ENCODE results near the gene COL5A3.
"Not testable (repeated sequence)": the region's sequence is repeated elsewhere in the genome, so short reads cannot be mapped to it uniquely, and the experiment has no call there.

Gene COL5A3

DNA sequence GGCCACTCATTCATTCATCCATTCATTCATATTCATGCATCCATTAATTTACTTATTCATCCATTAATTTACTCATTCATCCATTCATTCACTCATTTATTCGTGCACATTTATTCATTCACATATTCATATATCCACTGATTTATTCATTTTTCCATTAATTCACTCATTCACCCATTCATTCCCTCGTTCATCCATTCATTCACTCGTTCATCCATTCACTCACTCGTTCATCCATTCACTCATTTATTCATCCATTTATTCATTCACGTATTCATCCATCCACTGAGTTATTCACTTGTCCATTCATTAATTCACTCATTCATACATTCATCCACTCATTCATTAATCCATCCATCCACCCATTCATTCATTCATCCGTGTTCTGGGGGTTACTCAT lies 38.2 kb downstream of the COL5A3 start:
- H3K4me3 ChIP-seq (ENCODE audit: low read depth, low read length): no peak overlapping the region

DNA sequence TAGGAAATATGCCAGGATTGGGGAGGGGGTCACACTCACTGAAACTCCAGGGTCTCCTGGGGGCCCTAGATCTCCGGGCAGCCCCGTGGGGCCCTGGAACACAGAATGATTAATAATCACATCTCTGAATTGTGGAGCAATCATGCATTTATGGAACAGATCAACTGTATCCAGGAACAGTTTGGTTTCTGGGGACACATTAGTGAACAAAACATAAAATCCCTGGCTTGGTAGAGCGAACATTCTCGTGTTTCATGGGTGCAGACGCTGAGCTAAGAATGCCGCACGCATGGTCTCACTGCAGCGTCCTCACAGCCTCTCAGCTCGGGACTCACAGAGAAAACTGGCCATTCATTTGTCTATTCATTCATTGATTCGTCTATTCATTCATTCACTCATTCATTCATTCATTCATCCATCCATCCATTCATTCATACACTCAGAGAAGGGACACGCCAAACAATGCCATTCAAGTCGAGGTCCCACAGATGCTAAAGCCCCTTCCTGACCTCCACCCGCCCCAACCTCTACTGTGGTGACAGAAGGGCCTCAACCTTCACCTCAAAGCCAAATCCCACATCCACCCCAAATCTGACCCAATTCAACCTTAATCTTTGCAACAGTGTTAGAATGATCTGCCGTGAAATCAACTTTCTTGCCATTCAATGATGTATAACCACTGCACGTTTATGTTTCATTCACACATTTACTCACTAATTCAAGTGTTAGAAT lies 39.0 kb downstream of the COL5A3 start:
- no peak overlapping the region for H3K4me3 ChIP-seq (ENCODE audit: low read depth, low read length)

DNA sequence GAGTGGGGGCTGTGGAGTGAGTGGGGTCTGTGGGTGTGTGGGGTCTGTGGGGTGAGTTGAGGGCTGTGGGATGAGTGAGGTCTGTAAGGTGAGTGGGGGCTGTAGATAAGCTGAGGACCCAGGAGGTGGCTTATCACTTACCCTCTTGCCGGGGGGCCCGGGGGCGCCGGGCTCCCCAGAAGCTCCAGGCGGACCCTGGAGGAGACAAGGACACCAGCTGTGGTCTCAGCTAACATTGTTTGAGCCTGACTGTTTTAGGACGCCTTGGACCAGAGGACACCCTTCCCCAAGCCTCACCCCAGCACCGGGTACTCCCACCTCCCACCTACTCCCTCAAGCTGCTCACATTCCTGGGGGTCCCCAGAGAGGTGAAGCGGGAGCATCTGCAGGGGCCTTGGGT lies 39.8 kb downstream of the COL5A3 start:
- no peak overlapping the region for H3K4me3 ChIP-seq (ENCODE audit: low read depth, low read length)

DNA sequence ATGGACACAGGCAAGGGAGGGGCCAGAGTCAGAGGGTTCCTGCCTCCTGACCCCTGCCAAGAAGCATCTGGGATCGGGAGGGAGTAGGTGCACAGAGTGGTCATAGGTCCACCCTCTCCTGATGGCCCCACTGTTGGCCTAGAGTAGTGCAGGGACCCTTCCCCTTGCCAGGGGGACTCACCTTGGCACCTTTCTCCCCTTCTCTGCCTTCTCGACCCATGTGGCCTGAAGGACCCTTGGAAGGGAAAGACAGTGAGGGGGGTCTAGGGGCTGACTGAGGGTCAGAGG lies 40.7 kb downstream of the COL5A3 start:
- no peak overlapping the region for H3K4me3 ChIP-seq (ENCODE audit: low read depth, low read length)

DNA sequence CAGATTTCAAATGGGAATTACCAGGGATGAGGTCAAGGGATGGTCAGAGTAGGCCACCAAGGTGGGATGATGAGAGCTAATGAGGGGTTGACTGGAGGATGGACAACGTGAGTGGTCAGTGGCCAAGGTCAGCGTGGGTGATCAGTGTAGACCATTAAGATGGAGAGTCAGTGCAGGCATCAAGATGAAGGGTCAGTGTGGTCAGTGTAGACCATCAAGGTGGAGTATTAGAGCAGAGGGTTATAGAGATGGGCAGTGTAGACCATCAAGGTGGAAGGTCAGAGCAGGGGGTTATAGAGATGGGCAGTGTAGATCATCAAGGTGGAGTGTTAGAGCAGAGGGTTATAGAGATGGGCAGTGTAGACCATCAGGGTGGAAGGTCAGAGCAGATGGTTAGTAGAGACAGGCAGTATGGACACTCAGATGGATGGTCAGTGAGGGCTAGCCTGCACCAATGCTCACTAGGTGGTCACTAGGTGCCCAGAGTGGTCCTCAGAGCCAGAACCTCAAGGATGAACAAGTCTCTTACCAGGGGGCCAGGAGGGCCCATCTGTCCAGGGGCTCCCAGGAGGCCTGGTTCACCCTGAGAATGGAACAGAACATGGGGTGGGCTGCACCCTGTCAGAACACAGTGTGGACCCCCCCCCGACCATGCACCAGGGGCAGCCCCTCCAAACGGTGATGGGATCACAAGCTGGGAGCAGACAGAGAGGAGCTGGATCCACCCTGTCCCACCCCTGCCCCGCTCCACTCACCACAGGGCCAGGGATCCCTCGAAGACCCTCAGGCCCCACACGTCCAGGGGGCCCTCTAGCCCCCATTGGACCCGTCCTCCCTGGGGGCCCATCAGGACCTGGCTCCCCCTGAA lies 41.2 kb downstream of the COL5A3 start:
- H3K4me3 ChIP-seq (ENCODE audit: low read depth, low read length): no peak overlapping the region

DNA sequence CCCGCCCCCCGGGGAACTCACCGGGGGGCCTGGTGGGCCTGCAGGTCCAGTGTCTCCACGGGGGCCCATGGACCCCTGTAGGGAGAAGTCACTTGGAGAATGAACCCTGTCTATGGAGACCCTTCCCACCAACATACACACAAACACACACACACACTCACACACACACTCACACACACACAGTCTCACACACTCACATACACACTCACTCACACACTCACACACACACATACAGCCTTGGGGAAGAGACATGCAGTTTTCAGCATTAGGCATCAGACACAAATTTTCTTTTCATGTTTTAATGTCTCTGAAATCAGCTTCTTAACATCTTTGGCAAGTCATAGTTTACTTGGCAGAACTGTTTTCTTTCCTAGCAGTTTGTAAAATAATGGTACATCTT lies 43.0 kb downstream of the COL5A3 start:
- H3K4me3 ChIP-seq (ENCODE audit: low read depth, low read length): no peak overlapping the region

DNA sequence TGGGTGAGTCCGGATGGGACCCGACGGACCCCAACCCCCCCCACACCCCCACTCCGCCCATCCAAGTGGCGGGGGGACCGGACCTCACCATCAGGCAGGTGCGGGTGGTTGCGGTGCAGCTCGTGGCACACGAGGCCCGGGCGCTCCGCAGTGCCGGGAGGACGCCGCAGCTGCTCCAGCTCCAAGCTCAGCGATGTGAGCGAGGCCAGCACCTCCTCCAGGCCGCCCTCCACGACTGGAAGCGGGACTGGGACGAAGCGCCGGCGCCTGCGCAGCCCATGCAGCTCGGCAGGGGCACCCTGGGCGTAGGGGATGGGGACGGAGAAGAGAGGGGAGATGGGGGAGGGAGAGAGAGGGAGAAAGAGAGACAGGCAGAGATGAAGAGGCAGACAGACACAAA lies 43.9 kb downstream of the COL5A3 start:
- peak overlapping the region; percentile 17 for H3K4me3 ChIP-seq (ENCODE audit: low read depth, low read length)

DNA sequence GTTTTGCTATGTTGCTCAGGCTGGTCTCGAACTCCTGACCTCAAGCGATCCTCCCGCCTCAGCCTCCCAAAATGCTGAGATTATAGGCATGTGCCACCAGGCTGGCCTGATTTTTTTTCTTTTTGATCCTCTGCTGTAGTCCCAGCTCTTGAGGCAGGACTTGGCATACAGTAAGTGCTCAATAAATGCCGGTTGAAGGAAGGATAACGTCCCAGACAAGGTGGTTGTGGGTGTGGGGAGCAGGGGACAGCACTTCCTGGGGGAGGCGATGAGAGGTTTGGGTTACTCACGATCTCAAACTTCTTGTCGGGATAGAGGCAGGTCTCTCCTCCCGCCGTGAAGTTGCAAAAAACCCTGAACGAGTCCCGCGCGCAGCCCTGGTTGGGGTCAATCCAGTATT lies 44.3 kb downstream of the COL5A3 start:
- H3K4me3 ChIP-seq (ENCODE audit: low read depth, low read length): peak overlapping the region; percentile 17

DNA sequence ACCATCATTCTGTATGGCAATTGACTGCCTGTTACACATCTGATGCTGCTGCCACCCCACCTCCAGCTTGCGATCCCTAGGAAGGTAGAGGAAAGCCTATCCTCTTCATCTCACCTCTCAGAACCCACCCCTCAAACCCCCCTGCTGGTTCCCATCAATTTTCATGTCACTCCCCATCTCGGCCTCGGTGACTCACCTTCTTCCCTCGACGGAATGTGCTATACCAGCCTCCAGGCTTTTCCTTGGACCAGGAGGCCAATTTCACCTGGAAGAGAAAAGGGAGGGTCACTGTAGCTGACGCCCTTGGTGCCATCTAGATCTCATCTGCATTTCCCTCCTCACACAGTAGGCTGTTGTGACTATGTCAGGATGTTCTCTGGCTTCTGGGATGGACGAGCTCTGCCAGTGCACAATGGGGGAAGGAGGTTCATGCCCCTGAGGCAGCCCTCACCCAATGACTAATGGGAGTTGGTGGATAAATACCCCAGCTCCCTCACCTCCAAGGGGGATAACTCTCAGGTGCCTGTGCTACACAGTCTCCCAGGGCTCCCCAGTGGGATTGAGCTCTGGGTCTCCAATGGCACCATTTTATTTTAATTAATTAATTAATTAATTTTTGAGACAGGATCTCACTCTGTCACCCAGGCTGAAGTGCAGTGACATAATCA lies 47.5 kb downstream of the COL5A3 start:
- H3K4me3 ChIP-seq (ENCODE audit: low read depth, low read length): no peak overlapping the region

DNA sequence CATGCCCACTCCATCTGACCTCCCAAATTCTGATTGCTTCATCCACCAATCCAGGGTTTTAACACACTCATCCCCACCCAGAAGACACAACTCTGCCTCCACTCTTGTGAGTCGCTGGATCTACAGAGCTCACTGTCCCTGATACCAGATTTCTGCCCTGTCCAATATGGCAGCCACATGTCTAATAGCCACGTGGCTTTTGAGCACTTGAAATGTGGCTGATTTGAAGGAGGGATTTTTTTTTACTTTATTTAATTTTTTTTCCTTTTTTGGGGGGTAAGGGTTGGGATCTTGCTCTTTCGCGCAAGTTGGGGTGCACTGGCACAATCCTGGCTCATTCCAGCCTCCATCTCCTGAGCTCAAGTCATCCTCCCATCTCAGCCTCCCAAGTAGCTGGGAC lies 49.2 kb downstream of the COL5A3 start:
- H3K4me3 ChIP-seq (ENCODE audit: low read depth, low read length): no peak overlapping the region

DNA sequence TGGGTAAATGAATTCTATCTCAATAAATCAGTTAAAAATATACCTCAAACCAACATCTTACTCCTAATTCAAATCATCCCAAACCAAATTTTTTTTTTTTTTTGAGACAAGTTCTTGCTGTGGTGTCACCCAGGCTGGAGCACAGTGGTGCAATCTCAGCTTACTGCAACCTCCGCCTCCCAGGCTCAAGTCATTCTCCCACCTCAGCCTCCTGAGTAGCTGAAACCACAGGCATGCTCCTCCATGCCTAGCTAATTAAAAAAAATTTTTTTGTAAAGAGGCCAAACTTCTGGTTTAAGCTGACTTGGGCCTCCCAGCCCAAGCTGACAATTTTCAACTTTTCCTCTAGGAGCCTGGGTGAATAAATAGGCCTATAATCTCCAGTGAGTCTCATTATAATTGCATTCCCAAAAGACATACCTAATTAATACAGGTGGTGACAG lies 51.9 kb downstream of the COL5A3 start:
- H3K4me3 ChIP-seq (ENCODE audit: low read depth, low read length): no peak overlapping the region

DNA sequence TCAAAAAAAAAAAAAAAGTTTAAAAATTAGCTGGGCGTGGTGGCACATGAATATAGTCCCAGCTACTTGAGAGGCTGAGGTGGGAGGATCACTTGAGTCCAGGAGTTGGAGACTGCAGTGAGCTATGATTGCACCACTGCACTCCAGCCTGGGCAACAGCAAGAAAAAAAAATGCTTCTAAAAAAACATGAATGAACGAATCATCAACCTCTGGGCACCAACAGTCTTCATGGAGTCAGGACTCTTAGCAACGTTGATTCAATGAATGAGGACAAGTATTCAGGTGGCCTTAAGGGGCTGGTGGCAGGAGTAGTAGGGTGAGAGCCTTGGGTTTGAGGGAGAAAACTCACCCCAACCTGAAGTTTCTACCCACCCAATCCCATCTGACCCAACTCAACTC lies 53.3 kb downstream of the COL5A3 start:
- H3K4me3 ChIP-seq (ENCODE audit: low read depth, low read length): no peak overlapping the region

DNA sequence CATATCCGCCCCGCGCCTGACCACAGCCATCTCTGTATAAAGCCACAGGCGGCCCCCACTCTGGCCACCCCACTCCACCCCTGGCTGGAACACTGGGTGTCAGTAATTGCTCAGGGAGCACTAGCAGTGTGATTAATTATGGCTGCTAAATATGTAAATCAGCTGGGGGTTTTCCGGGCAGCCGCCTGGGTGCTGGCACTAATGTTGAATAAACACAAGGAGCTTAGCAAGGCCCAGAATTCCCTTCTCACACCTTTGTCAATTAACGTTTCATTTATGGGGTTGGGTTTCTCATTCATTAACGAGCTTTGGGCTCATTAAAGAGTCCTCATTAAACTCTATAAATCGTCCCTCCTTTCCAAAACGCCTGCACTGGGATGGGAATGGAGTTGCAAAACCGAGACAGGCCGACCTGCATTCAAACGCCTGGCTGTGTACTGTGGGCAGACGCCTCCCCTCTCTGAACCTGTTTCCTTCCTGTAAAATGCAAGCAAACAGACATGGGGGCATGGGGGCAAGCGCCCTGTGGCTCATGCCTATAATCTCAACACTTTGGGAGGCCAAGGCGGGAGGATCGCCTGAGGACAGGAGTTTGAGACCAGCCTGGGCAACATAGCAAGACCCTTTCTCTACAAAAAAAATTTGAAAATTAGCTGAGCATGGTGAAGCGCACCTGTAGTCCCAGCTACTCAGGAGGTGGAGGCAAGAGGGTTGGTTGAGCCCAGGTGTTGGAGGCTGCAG lies 56.3 kb downstream of the COL5A3 start:
- no peak overlapping the region for H3K4me3 ChIP-seq (ENCODE audit: low read depth, low read length)

DNA sequence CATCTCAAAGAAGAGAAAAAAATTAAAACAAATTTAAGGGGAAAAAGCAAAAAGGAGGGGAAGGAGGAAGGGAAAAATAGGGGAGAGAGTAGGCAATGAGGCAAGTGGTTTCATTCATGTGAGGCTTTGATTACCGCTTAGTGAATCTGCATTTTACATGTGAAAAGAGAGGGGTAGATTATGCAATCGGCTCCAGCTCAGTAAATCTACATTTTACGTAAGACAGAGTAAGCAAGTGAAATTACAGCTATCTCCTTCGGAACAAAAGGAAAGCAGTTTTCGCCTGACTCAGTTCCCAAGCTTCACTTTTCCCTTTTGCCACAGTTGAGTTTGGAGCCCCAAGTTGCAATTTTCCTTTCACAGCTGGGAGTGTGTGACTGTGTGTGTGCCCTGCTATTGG lies 58.0 kb downstream of the COL5A3 start:
- no peak overlapping the region for H3K4me3 ChIP-seq (ENCODE audit: low read depth, low read length)

DNA sequence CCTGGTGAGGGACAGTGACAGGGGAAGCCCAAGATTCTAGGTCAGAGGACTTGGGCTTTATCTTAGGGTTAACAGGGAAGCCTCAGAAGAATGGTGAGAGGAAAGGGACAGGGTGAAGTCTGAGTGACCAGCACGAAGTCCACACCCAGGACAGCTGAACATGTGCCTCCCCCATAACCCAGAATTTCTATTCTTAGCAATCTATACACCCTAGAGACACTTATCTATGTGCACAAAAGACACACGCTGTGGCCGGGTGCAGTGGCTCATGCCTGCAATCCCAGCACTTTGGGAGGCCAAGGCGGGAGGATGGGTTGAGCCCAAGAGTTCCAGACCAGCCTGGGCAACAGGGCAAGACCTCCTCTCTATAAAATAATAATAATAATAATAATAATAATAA lies 62.9 kb downstream of the COL5A3 start:
- no peak overlapping the region for H3K4me3 ChIP-seq (ENCODE audit: low read depth, low read length)

DNA sequence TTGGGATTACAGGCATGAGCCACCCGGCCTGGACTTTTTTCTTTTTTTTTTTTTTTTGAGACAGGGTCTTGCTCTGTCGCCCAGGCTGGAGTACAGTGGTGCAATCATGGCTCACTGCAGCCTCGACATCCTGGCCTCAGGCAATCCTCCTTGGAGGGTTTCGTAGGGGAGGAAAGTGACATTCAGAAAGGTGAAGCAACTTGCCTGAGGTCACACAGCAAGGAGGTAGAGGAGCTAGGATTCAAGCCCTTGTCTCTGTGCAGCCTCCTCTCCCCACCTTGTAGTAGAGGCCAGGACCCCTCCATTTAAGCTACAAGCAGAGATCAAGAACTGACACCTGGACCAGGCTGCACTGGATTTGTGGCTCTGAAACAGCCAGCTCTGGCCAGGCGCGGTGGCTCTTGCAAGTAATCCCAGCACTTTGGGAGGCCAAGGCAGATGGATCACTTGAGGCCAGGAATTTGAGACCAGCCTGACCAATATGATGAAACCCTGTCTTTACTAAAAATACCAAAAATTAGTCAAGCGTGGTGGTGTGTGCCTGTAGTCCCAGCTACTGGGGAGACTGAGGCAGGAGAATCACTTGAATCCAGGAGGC lies 63.7 kb downstream of the COL5A3 start:
- not testable (repeated sequence) for H3K4me3 ChIP-seq (ENCODE audit: low read depth, low read length)

DNA sequence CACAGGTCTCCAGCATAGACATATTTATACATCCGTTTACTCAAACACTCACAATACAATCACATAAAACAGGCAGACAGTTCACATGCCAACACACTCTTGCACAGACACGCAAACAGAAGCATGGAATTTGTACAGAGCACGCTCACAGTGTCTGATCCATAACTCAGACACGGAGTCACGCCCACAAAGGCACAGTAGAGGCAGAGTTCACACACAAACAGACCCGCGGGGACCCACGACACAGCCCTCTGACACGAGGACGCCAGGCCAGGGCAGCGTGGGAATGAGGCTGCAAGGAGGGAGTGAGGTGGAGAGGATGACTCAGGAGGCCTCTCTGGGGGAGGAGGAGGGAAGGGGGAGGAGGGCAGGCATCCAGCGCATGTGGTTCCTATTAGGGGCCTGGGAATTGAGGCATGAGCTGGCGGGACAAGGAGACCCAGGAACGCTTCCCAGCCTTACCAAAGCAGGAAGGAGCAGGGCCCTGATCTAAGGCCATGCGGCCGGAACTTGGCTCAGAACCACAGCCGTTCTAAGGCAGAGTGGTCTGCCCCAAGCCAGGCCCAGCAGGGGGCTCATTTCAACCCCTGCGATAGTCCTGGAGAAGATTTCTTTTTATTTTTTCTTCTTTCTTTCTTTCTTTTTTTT lies 64.9 kb downstream of the COL5A3 start:
- H3K4me3 ChIP-seq (ENCODE audit: low read depth, low read length): no peak overlapping the region

DNA sequence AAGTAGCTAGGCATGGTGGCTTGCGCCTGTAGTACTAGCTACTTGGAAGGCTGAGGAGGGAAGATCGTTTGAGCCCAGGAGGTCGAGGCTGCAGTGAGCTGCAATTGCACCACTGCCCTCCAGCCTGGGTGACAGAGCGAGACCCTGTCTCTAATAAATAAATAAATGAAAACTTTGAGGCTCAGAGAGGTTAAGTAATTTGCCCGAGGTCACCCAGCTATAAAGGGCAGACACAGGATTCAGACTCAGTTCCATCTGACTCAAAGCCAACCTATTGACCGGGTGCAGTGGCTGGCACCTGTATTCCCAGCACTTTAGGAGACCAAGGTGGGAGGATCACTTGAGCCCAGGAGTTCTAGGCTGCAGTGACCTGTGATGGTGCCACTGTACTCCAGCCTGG lies 66.6 kb downstream of the COL5A3 start:
- H3K4me3 ChIP-seq (ENCODE audit: low read depth, low read length): no peak overlapping the region

DNA sequence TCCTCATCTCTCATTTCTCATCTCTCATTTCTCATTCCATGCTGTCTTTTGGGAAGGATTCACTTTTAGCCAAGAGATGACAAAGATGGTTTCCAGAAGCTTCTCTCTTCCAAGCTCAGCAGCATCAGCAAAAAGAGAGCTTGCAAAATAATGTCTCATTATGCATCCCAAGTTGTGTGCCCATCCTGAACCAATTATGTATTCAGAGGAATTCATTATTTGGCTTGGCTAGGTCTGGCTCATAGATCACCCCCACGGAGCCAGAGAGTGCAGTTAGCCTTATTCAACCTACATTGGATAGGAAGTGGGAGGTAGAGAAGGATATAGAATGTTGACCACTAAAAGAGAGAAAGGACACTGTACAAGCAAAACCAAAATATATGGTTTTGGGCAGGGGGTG lies 68.6 kb downstream of the COL5A3 start:
- no peak overlapping the region for H3K4me3 ChIP-seq (ENCODE audit: low read depth, low read length)

DNA sequence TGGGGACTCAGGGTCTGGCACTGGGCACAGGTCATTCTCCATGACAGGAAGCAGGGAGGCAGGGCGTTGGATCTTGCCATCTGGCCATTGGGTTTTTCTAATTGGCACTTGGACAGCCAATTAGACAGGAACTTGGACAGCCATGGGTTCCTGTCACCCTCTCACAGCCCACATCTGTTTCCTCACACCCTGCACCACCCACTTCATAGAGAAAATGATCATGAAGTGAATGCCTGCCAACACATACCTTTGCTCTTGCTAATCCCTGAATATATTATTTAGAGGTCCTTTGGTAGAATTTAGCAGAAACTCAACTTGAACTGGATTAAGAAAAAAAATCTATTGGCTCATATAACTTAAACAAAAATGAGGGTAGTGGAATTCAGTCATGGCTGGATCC lies 69.1 kb downstream of the COL5A3 start:
- H3K4me3 ChIP-seq (ENCODE audit: low read depth, low read length): no peak overlapping the region
